MCF 10A (cell line): Measurements from ENCODE around the gene PTPRN2. TPM values are rescaled to one million over a fixed set of nuclear protein-coding genes. Genes with fewer than 3 reads are reported as not detected.

Experiments used
- BruUV-seq: library from RNA; stranded (reverse); fragments of 400-500 nt; replicated peaks from 2 replicates; lab custom pipeline; 2021; lab: Mats Ljungman, UMichigan
- CTCF ChIA-PET: fragments of 300-600 bp; sonication (Branson Sonifier 250); formaldehyde crosslinking; extraction: SDS; loops from one replicate; lab custom pipeline; 2021; ENCODE audit warnings: antibody characterized with exemption, inconsistent platforms; lab: Yijun Ruan, JAX
- POLR2A ChIA-PET: fragments of 300-600, 350-650 bp; sonication (Branson Sonifier 250); formaldehyde crosslinking; extraction: SDS; loops from one replicate; lab custom pipeline; 2020; ENCODE audit warnings: antibody characterized with exemption, inconsistent platforms; lab: Yijun Ruan, JAX
- DNase-seq: peaks from one replicate; pipeline ENCODE4 v3.0.0-alpha.2; 2018; ENCODE audit not compliant: unreplicated experiment
- H3K27ac Mint-ChIP-seq: one replicate; pipeline ENCODE4 v1.8.0; 2022; ENCODE audit warnings: mild to moderate bottlenecking, low read depth, mixed read lengths; ENCODE audit not compliant: unreplicated experiment
- H3K27me3 Mint-ChIP-seq: one replicate; pipeline ENCODE4 v1.8.0; 2022; ENCODE audit warnings: mixed read lengths; ENCODE audit not compliant: insufficient read depth, unreplicated experiment
- H3K36me3 Mint-ChIP-seq: one replicate; pipeline ENCODE4 v1.8.0; 2022; ENCODE audit warnings: mild to moderate bottlenecking, moderate library complexity, mixed read lengths; ENCODE audit not compliant: insufficient read depth, unreplicated experiment
- H3K4me1 Mint-ChIP-seq: one replicate; pipeline ENCODE4 v1.8.0; 2022; ENCODE audit warnings: mixed read lengths; ENCODE audit not compliant: insufficient read depth, unreplicated experiment
- H3K4me3 Mint-ChIP-seq: one replicate; pipeline ENCODE4 v1.8.0; 2022; ENCODE audit warnings: mild to moderate bottlenecking, moderate library complexity, mixed read lengths; ENCODE audit not compliant: unreplicated experiment
- H3K9me3 Mint-ChIP-seq: one replicate; pipeline ENCODE4 v1.8.0; 2022; ENCODE audit warnings: mixed read lengths; ENCODE audit not compliant: unreplicated experiment
- CTCF ChIP-seq: fragments of 200-600 bp; IDR thresholded peaks from one replicate; pipeline ENCODE4 v1.8.0; 2022; ENCODE audit warnings: antibody characterized with exemption, mild to moderate bottlenecking; ENCODE audit not compliant: unreplicated experiment
- intact Hi-C: fragments of 100-400 bp; cut with micrococcal nuclease; formaldehyde crosslinking; loops from 2 replicates; pipeline ENCODE4 v1.14.1; 2022
- total RNA-seq: library from RNA; stranded (reverse); gene quantifications from 2 replicates; pipeline ENCODE4 v1.2.3, GENCODE V29; 2022

Gene PTPRN2
- total RNA-seq, 1 experiment from 2014 or later = 4.5 TPM

DNA sequence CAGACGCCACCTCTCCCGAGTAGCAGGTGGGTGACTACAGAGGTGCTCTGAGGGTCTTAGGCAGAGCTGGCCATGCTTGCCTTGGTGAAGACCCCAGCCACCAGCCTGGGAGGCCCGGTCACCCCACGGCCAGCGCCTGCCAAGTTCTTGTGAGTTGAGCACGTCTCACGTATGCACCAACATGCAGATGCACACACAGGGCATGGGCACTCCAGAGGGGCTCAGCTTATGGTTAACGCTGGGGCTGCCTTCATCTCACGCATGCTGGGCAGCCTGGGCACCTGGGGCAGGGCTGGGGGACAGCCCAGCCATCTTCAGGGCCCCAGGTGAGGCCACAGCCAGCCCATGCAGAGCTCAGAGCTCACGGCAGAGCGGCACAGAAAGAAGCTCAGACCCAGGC, 41.0 kb downstream of the PTPRN2 start:
- TF ChIP-seq CTCF = no peak
- intact Hi-C loops = no loop called here
- peaks cover 12% of the 10 kb centered on the region for H3K27me3 Mint-ChIP-seq
- H3K36me3 Mint-ChIP-seq = no peaks in the 10 kb centered on the region
- no peak overlapping the region for H3K27ac Mint-ChIP-seq
- BruUV-seq = no TSS peak
- no peaks in the 10 kb centered on the region for H3K9me3 Mint-ChIP-seq
- ChIA-PET CTCF (interaction anchor here (0.7 to 1.3 kb wide), 2 partner anchors 16 to 1322 kb away, joined by 3 to 4 read pairs; no protein-coding TSS in a partner anchor), POLR2A (no interaction called here)
- no peaks in the 10 kb centered on the region for H3K4me1 Mint-ChIP-seq
- H3K4me3 Mint-ChIP-seq = no peak overlapping the region
- DNase-seq = no peak

DNA sequence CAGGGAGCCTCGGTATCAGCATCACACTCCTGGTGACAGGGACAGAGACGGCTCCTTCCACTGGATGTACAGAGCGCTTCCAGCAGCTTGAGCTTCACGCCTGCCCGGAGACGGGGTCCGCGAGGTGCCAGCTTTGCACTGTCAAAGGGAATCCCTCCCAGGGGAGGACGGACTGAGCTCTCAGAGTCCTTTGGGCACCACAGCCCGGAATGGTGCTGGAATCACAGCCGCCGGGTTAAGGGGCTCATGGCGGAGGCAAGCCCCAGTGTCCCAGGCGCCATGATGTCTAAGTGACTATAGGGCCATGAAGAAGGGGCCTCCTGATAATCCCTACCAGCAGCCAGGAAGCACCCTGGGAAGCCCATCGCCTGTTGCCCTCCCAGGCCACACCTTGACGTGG, 41.4 kb downstream of the PTPRN2 start:
- no peaks in the 10 kb centered on the region for H3K4me1 Mint-ChIP-seq
- peaks cover 12% of the 10 kb centered on the region for H3K27me3 Mint-ChIP-seq
- H3K36me3 Mint-ChIP-seq = no peaks in the 10 kb centered on the region
- no peak for TF ChIP-seq CTCF
- intact Hi-C loops = no loop called here
- CTCF ChIA-PET = interaction anchor here (0.7 to 1.3 kb wide), 2 partner anchors 16 to 1321 kb away, joined by 3 to 4 read pairs; no protein-coding TSS in a partner anchor
- H3K4me3 Mint-ChIP-seq = no peak overlapping the region
- DNase-seq = no peak
- POLR2A ChIA-PET = no interaction called here
- no TSS peak for BruUV-seq
- H3K9me3 Mint-ChIP-seq = no peaks in the 10 kb centered on the region
- H3K27ac Mint-ChIP-seq = no peak overlapping the region

GRCh38 chr7:158544708-158545107, 42.9 kb downstream of the PTPRN2 start:
- TF ChIP-seq CTCF = no peak
- Mint-ChIP-seq H3K27me3 (peaks cover 12% of the 10 kb centered on the region), H3K36me3 (no peaks in the 10 kb centered on the region), H3K4me3 (no peak overlapping the region), H3K4me1 (no peaks in the 10 kb centered on the region), H3K9me3 (no peaks in the 10 kb centered on the region), H3K27ac (no peak overlapping the region)
- CTCF ChIA-PET = interaction anchor here (0.5 to 0.7 kb wide), 2 partner anchors 167 to 182 kb away, joined by 3 read pairs; no protein-coding TSS in a partner anchor
- no peak for DNase-seq
- BruUV-seq = no TSS peak
- POLR2A ChIA-PET = no interaction called here
- intact Hi-C loops = no loop called here

- no peak for DNase-seq
- Mint-ChIP-seq H3K4me3 (no peak overlapping the region), H3K27ac (no peak overlapping the region), H3K4me1 (no peaks in the 10 kb centered on the region), H3K9me3 (no peaks in the 10 kb centered on the region), H3K36me3 (no peaks in the 10 kb centered on the region), H3K27me3 (peaks cover 10% of the 10 kb centered on the region)
- TF ChIP-seq CTCF = no peak
- intact Hi-C loops = no loop called here
- no TSS peak for BruUV-seq
- ChIA-PET POLR2A (no interaction called here), CTCF (interaction anchor here (1.0 kb wide), 1 partner anchor 29 kb away, joined by 3 read pairs; no protein-coding TSS in a partner anchor)
Observed at GRCh38 chr7:158543840-158544239, 43.8 kb downstream of the PTPRN2 start.
